RWPE2 (cell line): ENCODE measurements around the gene TDRD10.

Experiments used
- ATAC-seq: fragments of 200-7000 bp; cut with Tn5 transposase; 3 replicates; pipeline ENCODE4 v1.9.1; 2021; ENCODE audit warnings: low read depth
- DNase-seq: peaks from one replicate; pipeline ENCODE4 v3.0.0-alpha.2; 2020; ENCODE audit warnings: low spot score
- H3K27ac ChIP-seq: fragments of 450-650 bp; 2 replicates; pipeline ENCODE4 v1.5.1; 2017; ENCODE audit warnings: mild to moderate bottlenecking; ENCODE audit not compliant: poor library complexity, severe bottlenecking
- H3K27me3 ChIP-seq: fragments of 250-450 bp; sonication (Bioruptor Pico); 2 replicates; pipeline ENCODE4 v1.5.1; 2021; ENCODE audit warnings: mild to moderate bottlenecking, moderate library complexity; ENCODE audit not compliant: insufficient read depth, poor library complexity, severe bottlenecking
- H3K36me3 ChIP-seq: fragments of 250-450 bp; sonication (Bioruptor Pico); 2 replicates; pipeline ENCODE4 v1.5.1; 2020; ENCODE audit warnings: low read depth, mild to moderate bottlenecking, moderate library complexity
- H3K4me1 ChIP-seq: fragments of 250-450 bp; sonication (Bioruptor Pico); 2 replicates; pipeline ENCODE4 v1.5.1; 2021; ENCODE audit warnings: mild to moderate bottlenecking, moderate library complexity; ENCODE audit not compliant: insufficient read depth, poor library complexity, severe bottlenecking
- H3K4me3 ChIP-seq: fragments of 250-450 bp; sonication (Bioruptor Pico); 2 replicates; pipeline ENCODE4 v1.5.1; 2021; ENCODE audit warnings: mild to moderate bottlenecking, moderate library complexity; ENCODE audit not compliant: severe bottlenecking
- H3K9me3 ChIP-seq: fragments of 250-450 bp; sonication (Bioruptor Pico); 2 replicates; pipeline ENCODE4 v1.5.1; 2021; ENCODE audit warnings: mild to moderate bottlenecking, moderate library complexity; ENCODE audit not compliant: severe bottlenecking
- TF ChIP-seq, protein P1 (sequence below): fragments of 450-650 bp; IDR thresholded peaks from one replicate; pipeline ENCODE4 v1.5.1; 2017; ENCODE audit warnings: mild to moderate bottlenecking, moderate library complexity; ENCODE audit not compliant: poor library complexity, severe bottlenecking

The TDRD10 gene

DNA sequence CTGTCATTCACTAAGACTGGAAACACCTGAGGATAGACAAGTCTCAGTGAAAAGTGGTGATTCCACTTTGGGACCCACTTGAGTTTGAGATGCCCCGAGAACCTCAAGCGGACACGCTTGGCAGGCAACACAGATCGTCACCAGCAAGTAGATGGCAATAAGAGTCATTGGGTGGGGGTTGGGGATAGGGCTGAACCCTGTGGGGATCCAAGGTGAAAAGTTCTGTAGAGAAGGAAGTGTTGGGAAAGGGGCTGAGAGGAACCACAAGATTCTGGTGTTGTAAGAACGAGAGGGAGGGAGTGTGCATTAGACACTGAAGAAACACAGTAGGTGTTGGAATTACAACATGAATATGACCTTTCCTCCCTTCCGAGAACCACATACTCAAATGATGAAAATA, 45.4 kb upstream of the TDRD10 start:
- no peaks in the 10 kb centered on the region for H3K27me3 ChIP-seq
- no peak overlapping the region for H3K27ac ChIP-seq
- TF ChIP-seq, protein P1, sequence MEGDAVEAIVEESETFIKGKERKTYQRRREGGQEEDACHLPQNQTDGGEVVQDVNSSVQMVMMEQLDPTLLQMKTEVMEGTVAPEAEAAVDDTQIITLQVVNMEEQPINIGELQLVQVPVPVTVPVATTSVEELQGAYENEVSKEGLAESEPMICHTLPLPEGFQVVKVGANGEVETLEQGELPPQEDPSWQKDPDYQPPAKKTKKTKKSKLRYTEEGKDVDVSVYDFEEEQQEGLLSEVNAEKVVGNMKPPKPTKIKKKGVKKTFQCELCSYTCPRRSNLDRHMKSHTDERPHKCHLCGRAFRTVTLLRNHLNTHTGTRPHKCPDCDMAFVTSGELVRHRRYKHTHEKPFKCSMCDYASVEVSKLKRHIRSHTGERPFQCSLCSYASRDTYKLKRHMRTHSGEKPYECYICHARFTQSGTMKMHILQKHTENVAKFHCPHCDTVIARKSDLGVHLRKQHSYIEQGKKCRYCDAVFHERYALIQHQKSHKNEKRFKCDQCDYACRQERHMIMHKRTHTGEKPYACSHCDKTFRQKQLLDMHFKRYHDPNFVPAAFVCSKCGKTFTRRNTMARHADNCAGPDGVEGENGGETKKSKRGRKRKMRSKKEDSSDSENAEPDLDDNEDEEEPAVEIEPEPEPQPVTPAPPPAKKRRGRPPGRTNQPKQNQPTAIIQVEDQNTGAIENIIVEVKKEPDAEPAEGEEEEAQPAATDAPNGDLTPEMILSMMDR: no peak
- peaks cover 9% of the 10 kb centered on the region for H3K4me1 ChIP-seq
- no peak overlapping the region for H3K4me3 ChIP-seq
- no peak for ATAC-seq
- H3K36me3 ChIP-seq: peaks cover 15% of the 10 kb centered on the region
- no peaks in the 10 kb centered on the region for H3K9me3 ChIP-seq
- DNase-seq: no peak

DNA sequence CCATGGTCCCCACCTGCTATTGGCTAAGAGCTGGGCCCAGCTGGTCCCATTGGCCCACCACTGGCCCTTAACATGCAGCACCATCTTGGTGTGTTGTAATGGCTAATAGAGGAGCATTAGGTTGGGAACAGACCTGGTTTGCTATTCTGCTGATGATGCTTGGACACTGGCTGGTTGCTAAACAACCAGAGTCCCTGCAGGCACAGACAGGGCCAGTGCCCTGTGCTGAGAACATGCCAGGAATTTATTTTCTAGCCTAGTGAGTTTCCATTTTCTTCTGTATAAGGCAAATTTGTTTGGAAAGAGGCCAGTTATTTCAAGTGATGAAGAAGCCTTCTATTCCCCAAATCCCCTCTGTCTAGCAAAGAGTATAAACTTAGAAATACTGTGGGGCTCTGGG, 42.9 kb upstream of the TDRD10 start:
- no peaks in the 10 kb centered on the region for H3K4me1 ChIP-seq
- no peaks in the 10 kb centered on the region for H3K9me3 ChIP-seq
- TF ChIP-seq, protein P1: no peak
- DNase-seq (no peak), ATAC-seq (no peak)
- no peak overlapping the region for H3K4me3 ChIP-seq
- no peak overlapping the region for H3K27ac ChIP-seq
- H3K36me3 ChIP-seq: peaks cover 18% of the 10 kb centered on the region
- H3K27me3 ChIP-seq: no peaks in the 10 kb centered on the region

DNA sequence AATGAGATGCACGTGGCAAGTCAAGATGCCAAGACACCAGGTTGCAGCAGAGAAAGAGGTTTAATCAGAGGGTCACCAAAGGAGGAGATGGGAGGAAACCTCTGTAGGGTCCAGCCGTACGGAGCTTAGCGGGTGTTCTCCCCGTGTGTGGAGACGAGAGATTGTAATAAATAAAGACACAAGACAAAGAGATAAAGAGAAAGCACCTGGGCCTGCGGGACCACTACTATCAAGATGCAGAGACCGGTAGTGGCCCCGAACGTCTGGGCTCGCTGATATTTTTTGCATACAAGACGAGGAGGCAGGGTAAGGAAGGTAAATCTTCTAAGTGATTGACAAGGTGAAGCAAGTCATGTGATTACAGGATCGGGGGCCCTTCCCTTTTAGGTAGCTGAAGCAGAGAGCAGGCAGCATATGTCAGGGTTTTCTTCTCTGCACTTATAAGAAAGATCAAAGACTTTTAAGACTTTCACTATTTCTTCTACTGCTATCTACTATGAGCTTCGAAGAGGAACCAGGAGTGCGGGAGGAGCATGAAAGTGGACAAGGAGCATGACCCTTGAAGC, 41.2 kb upstream of the TDRD10 start:
- no peaks in the 10 kb centered on the region for H3K4me1 ChIP-seq
- H3K4me3 ChIP-seq: no peak overlapping the region
- DNase-seq: no peak
- H3K36me3 ChIP-seq: peaks cover 8% of the 10 kb centered on the region; the same call in 1 of the 2 replicates
- no peaks in the 10 kb centered on the region for H3K27me3 ChIP-seq
- no peaks in the 10 kb centered on the region for H3K9me3 ChIP-seq
- TF ChIP-seq, protein P1: no peak
- H3K27ac ChIP-seq: no peak overlapping the region
- ATAC-seq: no peak

DNA sequence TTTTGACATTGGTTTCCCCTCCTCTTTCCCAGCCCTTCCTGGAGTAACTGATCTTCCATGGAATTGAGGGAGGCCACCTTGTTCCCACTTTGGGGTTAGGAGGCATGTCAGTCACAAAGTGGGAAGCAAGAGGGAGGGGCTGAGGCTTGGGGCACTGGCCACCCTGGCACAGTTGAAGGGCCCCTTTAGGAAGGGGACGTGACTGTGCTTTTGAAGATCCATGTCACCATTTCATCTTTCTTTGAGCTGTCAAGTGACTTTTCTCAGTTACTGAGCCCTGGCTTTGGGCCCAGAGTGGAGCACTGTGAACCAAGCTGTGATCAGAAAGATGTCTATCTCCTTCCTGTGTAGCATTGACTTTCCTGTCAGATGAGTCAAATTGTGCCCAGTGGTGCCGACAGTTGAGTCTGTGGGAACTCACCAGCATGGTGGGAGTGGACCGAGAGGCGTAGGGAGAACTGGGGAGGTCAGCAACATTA, 38.5 kb upstream of the TDRD10 start:
- Histone ChIP-seq H3K36me3 (peaks cover 4% of the 10 kb centered on the region; the same call in 1 of the 2 replicates), H3K9me3 (no peaks in the 10 kb centered on the region), H3K4me3 (no peak overlapping the region), H3K4me1 (no peaks in the 10 kb centered on the region), H3K27ac (peak overlapping the region; percentile 23), H3K27me3 (no peaks in the 10 kb centered on the region)
- no peak for DNase-seq
- ATAC-seq: no peak
- TF ChIP-seq, protein P1: no peak

DNA sequence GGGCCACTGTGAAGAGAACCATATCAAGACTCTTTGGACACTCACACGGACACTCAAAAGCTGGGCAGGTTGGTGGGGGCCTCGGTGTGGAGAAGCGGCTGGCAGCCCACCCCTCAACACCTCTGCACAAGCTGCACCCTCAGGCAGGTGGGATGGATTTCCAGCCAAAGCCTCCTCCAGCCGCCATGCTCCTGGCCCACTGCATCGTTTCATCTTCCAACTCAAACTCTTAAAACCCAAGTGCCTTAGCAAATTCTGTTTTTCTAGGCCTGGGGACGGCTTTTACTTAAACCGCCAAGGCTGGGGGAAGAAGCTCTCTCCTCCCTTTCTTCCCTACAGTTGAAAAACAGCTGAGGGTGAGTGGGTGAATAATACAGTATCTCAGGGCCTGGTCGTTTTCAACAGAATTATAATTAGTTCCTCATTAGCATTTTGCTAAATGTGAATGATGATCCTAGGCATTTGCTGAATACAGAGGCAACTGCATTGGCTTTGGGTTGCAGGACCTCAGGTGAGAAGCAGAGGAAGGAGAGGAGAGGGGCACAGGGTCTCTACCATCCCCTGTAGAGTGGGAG, 36.3 kb upstream of the TDRD10 start:
- Histone ChIP-seq H3K4me3 (no peak overlapping the region), H3K36me3 (peaks cover 4% of the 10 kb centered on the region; the same call in 1 of the 2 replicates), H3K9me3 (no peaks in the 10 kb centered on the region), H3K27me3 (no peaks in the 10 kb centered on the region), H3K27ac (no peak overlapping the region), H3K4me1 (no peaks in the 10 kb centered on the region)
- DNase-seq: peak; percentile 9
- TF ChIP-seq, protein P1: no peak
- ATAC-seq: no peak
